ENCODE data around the gene FAM124B.

FAM124B gene

GRCh38 chr2:224379172-224379571, 22.7 kb downstream of the FAM124B start:
- DNase-seq = no peak

GRCh38 chr2:224378701-224379097, 23.2 kb downstream of the FAM124B start:
- DNase-seq = no peak

- no peak for DNase-seq
These were observed 23.9 kb downstream of the FAM124B start for GRCh38 chr2:224377751-224378700.

GRCh38 chr2:224372641-224373040, 29.3 kb downstream of the FAM124B start:
- no peak for DNase-seq

GRCh38 chr2:224369028-224369632, 32.8 kb downstream of the FAM124B start:
- peak; percentile 33 for DNase-seq

- DNase-seq = no peak
These were observed 35.6 kb downstream of the FAM124B start for GRCh38 chr2:224366267-224366844.

- DNase-seq = no peak
These were observed 36.6 kb downstream of the FAM124B start for GRCh38 chr2:224365331-224365730.

GRCh38 chr2:224363281-224363680, 38.6 kb downstream of the FAM124B start:
- DNase-seq = no peak

GRCh38 chr2:224362094-224362493, 39.8 kb downstream of the FAM124B start:
- DNase-seq = no peak

GRCh38 chr2:224360801-224361251, 41.1 kb downstream of the FAM124B start:
- no peak for DNase-seq

GRCh38 chr2:224359569-224359968, 42.3 kb downstream of the FAM124B start:
- DNase-seq = no peak

GRCh38 chr2:224357098-224357901, 44.6 kb downstream of the FAM124B start:
- peak; percentile 47 for DNase-seq

GRCh38 chr2:224354632-224355211, 47.2 kb downstream of the FAM124B start:
- no peak for DNase-seq

- DNase-seq = no peak
These were observed 51.2 kb downstream of the FAM124B start for GRCh38 chr2:224350703-224351102.

- DNase-seq = no peak
These were observed 52.5 kb downstream of the FAM124B start for GRCh38 chr2:224349396-224349795.

- DNase-seq = no peak
These were observed 54.5 kb downstream of the FAM124B start for GRCh38 chr2:224347176-224348051.

GRCh38 chr2:224345492-224345891, 56.4 kb downstream of the FAM124B start:
- DNase-seq = no peak

- DNase-seq = no peak
These were observed 58.7 kb downstream of the FAM124B start for GRCh38 chr2:224343226-224343625.

GRCh38 chr2:224335991-224336390, 65.9 kb downstream of the FAM124B start:
- no peak for DNase-seq

- DNase-seq = no peak
These were observed 67.2 kb downstream of the FAM124B start for GRCh38 chr2:224334726-224335125.

- no peak for DNase-seq
These were observed 68.0 kb downstream of the FAM124B start for GRCh38 chr2:224333726-224334482.

All from NCI-H345 (cell line).